ENCODE data around the gene MST1.
"Not testable (repeated sequence)": the region's sequence is repeated elsewhere in the genome, so short reads cannot be mapped to it uniquely, and the experiment has no call there.

The MST1 gene

GRCh38 chr3:49700453-49701128, 11.3 kb upstream of the MST1 start:
- no peak for DNase-seq

GRCh38 chr3:49700014-49700413, 10.7 kb upstream of the MST1 start:
- no peak for DNase-seq

- DNase-seq: no peak
Observed at GRCh38 chr3:49699281-49699979, 10.2 kb upstream of the MST1 start.

- DNase-seq: not testable (repeated sequence)
Observed at GRCh38 chr3:49695350-49696015, 6.2 kb upstream of the MST1 start.

GRCh38 chr3:49694409-49695070, 5.3 kb upstream of the MST1 start:
- DNase-seq: not testable (repeated sequence)

- not testable (repeated sequence) for DNase-seq
Observed at GRCh38 chr3:49691481-49691880, 2.2 kb upstream of the MST1 start.

GRCh38 chr3:49690856-49691255, 1.6 kb upstream of the MST1 start:
- not testable (repeated sequence) for DNase-seq

GRCh38 chr3:49689908-49690624, 792 bp upstream of the MST1 start:
- DNase-seq: not testable (repeated sequence)

- DNase-seq: not testable (repeated sequence)
Observed at GRCh38 chr3:49688338-49689045, 782 bp downstream of the MST1 start.

GRCh38 chr3:49687424-49687795, 1.9 kb downstream of the MST1 start:
- DNase-seq: not testable (repeated sequence)

GRCh38 chr3:49686769-49687423, 2.4 kb downstream of the MST1 start:
- DNase-seq: not testable (repeated sequence)

- DNase-seq: not testable (repeated sequence)
Observed at GRCh38 chr3:49686346-49686745, 2.9 kb downstream of the MST1 start.

- DNase-seq: not testable (repeated sequence)
Observed at GRCh38 chr3:49685846-49686245, 3.4 kb downstream of the MST1 start.

GRCh38 chr3:49685103-49685502, 4.2 kb downstream of the MST1 start:
- not testable (repeated sequence) for DNase-seq

GRCh38 chr3:49684453-49684852, 4.8 kb downstream of the MST1 start:
- not testable (repeated sequence) for DNase-seq

GRCh38 chr3:49683162-49683561, 6.1 kb downstream of the MST1 start:
- DNase-seq: no peak

- DNase-seq: no peak
Observed at GRCh38 chr3:49681543-49681942, 7.7 kb downstream of the MST1 start.

GRCh38 chr3:49681232-49681522, 8.1 kb downstream of the MST1 start:
- no peak for DNase-seq

GRCh38 chr3:49680493-49681231, 8.6 kb downstream of the MST1 start:
- DNase-seq: no peak

- no peak for DNase-seq
Observed at GRCh38 chr3:49675912-49676311, 13.4 kb downstream of the MST1 start.

- DNase-seq: no peak
Observed at GRCh38 chr3:49674497-49674983, 14.7 kb downstream of the MST1 start.
